HG02938 (cell line): ENCODE data around the gene ZNF474.

Experiments used
- ATAC-seq: cut with Tn5 transposase; IDR thresholded peaks from one replicate; pipeline ENCODE4 v1.9.1; 2021; ENCODE audit warnings: mild to moderate bottlenecking, moderate library complexity; ENCODE audit not compliant: unreplicated experiment

Gene ZNF474

DNA sequence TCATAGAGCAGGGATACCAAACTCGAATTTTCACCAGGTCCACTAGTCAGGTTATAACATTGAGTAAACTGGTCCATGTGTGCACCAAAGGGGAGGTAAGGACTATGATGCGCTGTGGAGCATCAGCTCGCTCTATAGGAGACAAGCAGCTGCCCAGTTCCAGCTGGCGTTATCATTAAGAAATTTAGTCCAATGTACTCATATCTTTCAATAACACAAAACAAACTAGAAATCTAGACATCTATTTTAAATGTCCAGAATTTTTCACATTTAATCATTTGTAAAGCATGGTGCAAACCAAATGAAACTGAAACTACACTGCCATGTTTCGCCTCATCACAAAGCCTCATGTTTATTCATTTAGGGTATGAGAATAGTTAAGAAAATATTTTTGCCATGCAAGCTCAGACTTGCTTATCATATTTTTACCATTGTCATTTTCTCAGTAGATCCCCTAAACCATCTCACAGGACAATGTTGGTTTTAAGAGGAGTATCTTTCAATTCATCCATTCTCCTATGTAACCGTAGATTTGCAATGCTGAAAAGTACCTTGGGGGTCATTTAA, 50.9 kb downstream of the ZNF474 start:
- no peak for ATAC-seq

DNA sequence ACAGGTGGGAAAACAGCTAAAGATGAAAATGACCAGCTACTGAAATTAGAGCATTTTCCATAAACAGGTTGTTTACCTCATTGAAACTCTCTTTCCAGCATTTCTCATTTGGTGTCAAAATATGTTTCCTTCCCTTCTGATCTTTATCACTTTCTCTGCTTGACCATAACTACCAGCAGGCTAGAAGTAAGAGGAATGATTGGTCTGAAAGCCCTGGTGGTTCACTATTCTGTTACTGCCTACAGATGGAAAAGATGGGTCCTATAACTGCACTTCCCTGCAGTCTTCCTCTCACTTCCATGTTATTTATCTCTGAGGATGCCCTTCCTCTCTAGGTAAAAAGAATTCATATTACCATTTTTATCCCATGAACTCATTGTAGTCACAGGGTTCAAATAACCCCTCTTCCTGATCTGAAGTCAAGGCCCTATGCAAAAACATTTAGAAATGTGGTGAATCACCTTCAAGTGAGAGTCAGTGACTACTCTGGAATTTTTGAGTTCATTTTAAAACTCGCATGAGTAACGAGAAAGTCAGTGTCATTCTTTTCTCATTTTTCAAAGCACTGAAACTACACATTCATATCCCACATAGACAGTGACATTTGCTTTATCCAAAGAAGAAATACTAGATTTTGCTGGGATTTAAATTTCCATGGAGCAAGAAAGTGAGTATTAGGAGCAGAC, 51.7 kb downstream of the ZNF474 start:
- no peak for ATAC-seq

DNA sequence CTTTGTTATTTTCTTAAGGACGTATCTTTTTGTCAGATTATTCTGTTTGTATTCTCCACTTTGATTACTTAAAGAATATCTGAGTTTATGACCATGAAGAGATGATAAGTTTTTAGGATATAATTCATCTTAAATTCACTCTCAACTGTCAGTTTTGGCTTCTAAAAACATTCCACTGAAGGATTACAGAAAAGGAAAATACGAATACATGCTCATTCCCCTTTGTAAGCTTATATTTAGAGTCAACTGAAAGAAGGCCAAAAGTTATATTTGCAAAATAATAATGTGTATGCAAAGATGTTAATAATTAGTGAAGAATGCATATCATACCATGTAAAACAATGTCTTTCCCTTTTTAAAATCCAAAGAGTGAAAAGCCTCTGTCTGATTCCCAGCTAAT, 52.5 kb downstream of the ZNF474 start:
- ATAC-seq: no peak

DNA sequence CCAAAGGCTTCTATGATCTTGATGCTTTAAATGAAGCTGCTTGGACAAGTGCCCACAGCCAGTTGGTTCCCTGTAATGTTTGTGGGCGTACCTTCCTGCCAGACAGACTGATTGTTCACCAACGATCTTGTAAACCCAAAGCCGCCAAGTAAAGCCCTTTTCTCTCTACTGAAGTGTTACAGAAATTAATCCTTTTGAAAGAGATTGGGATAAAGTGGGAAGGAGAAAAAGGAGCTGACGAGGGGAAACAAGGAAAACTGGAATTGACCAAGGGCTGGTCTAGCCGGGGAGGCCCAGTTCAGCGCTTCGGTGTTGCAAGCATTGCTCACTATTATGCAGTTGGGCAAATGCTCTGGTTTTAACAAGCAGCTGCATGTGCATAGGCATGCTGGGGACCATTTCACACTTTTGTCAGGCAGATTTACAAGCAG, 53.2 kb downstream of the ZNF474 start:
- no peak for ATAC-seq

DNA sequence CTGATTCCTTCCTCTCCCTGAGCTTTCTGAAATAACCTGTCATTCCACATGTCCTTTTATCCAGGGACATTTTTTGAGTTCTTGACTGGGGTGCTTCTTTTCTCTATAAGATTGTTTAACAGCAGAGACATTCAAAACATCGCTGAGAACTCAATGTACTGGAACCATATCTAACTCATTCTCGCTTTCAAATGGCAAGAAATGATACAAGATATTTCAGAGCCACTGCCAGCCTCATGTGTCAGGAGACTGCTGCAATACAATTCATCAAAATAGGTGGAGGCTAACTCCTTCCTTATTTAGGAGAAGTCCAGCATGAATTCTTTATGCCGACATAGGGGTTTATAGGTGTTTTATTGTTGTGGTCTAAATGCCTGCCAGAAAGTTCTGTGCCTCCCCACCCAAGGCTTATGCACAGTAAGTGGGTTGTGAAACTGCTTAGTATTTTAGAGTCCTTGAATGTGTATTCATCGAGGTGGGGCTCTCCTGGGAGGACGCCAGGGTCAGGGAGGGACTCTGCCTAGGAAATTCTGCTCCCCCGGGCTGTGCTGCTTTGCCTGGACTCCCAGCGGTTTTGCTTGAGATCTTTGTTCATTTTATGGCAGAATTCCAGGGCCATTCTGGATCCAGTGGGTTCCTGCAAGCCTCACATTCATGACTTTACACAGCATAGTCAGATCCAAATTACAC, 53.9 kb downstream of the ZNF474 start:
- no peak for ATAC-seq

DNA sequence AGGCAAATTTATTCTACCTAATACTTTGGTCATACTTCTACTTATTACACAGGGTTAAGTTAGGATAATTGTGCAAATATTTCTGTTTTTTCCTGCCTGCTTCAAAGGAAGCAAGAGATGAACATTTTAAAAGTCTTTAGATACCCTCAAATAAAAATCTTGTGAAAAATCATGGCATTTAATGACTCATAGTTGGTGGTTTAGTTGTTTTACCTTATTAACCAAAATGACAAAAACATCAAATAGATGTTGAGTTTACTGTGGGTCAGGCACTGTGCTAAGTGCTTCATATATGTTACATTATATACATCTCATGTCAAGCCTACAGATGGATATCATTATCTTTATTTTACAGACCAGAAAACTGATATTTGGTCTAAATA, 54.4 kb downstream of the ZNF474 start:
- no peak for ATAC-seq

DNA sequence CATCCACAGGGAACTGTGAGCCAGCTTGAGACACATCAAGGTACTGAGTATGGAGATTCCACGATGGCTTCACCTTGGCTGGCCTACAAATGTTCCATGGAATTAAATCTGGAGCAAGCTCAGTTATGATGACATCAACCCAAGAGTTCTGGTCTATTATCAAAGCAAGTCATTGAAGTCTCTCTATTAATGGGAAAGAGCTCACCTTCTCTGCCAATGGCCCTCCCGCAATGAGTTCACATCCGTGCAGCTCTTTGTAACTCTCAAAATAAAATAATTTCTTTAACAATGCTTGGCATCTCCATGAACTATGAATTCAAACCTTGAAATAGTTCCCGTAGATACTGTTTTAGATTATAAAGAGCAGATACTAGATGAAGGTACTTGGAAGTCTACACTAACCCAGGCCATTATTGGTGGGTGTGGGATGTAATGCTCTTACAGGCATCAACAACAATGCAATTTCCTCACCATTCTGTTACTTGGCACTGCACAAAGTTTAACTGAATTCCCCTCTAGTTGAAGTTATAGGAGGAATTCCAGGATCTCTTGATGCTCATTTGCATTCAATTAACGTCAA, 55.4 kb downstream of the ZNF474 start:
- ATAC-seq: no peak

DNA sequence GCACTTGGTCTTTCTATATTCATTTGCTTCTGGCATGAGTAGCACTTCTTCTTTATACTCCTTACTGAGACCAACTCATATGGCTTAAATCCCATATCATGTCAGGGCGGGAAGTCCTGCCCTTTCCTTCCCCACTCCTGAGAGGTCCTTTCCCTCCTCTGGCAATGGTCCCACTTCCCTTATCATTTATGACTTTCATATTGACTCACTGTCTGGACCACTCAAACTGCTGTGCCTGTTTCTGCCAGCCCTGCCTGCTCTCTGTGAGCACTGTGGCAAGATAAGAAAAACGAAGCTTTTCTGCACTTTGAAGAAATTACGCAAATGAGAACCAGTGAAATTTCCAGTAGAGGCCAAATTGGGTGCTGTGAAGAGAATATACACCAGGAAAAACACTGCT, 58.1 kb downstream of the ZNF474 start:
- ATAC-seq: no peak

DNA sequence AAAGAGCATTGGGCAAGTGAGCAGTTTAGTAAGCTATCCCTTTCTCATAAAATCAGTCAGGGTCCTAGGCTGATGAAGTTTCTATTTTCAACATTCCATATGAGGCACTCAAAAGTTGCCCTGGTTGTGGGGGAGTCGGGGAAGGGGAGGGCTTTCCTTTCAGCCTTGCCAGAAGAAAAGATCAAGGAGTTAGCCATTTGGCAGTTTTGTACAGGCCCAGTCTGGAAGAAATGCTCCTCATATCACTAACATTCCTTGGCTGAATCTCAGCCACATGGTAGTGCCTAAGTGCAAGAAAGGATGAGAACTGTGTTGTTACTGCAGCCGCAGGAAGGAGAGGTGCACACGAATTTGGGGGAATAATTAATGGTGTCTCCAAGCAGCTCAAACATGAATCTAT, 60.8 kb downstream of the ZNF474 start:
- no peak for ATAC-seq

DNA sequence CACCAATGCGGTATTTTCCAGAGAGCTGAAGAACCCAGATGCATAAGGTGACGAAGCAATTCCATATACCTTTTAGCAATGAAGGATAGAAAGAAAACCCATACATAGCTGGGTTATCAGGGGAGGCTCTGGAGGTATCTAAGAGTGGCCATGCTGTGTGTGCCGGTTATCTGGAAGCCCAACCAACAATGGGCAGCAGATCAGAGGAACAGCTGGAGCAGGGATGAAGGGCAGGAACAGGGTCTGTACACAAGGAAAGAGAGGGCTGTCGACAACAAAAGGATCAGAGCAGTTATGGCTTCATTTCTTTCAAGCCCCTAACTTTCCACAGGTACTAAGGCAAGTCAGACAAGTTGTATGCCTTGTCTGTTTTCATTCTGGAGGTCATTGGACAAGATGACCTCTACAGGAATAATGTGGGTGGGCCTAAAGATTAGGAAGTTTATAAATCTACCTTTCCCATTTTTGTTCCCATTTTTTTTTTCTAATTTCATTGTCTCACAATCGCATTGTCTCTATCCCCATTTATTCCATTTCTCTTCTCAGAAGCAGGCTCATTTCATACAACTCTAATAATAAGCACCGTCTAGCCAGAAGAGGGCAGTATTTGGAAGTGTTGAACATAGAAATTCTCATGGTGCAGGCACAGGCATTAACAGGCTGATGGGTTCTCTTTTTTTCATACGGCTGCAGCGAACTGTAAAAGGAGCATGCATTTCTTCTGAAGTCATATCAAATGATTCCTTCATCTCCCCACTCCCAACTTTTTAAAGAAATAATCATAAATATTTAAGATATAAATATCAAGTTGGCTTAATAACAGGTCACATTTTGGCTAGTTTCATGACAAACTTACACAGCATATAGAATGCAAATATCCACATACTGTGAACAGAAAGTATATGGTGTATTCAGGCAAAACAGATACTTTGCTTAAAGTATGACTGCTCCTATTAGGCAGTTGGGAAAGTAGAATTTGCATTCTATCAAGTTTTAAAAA, 63.5 kb downstream of the ZNF474 start:
- peak; percentile 79 for ATAC-seq

DNA sequence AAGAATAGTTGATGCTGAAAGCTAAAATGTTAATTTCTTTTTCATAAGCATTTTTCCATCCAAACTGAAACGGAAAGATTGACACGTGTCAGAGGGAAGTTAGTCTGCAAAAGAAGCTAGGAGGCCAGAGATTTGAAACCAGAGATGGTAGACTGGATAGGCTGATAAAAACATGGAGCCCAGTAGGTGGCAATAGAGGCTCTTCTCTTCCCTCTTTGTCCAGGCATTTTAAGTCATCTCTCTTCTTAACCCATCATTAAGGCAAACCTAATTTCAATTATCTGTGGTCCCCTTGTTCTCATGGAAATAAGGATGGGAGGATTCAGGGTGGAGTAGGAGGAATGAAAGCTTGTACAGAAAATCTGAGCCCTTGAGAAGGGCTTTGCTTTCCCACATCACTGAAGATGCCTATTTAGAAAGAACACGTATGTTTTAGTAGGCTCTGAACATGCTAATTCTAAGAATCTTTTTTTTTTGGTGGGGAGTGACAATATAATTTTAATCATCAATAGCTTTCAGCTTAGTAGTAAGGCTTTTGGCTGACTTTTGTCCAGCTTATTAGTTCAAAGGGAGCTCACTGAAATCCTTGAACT, 66.6 kb downstream of the ZNF474 start:
- no peak for ATAC-seq

DNA sequence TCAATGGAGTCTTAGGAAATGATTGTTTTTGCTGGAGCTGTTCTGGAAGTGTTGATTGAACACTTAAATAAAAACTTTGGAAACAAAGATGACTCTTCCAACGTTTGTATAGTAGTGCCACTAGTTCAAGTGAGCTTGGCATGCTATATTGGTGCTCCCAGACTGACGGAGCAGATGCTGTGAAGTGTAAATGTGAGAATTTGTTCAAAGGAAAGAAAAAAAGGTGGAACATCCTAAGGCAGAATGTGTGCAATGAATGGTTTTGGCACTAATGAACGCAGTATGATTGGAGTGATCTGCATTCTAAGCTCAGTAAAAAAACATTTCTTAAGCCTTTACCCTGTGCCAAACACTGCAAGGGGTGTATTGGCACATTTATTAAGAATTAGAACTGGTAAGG, 69.8 kb downstream of the ZNF474 start:
- ATAC-seq: no peak

DNA sequence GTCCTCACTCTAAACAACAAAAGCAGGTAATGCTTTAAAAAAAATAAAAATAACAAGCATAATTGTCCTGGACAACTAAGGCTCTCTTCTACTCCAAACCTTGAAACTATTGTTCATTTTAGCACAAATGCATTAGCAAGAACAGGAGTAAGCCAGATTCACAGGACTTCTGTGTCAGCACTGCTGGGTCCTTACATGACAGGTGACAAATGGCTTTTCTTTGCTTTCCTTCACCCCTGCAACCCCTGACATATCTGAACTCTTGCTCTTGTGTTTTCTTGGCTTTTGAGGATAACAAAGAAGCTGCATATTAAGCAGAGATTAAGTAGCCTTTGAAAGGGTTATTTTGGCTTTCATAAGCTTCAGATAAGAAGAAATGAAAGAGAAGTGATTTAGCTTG, 71.1 kb downstream of the ZNF474 start:
- ATAC-seq: no peak

DNA sequence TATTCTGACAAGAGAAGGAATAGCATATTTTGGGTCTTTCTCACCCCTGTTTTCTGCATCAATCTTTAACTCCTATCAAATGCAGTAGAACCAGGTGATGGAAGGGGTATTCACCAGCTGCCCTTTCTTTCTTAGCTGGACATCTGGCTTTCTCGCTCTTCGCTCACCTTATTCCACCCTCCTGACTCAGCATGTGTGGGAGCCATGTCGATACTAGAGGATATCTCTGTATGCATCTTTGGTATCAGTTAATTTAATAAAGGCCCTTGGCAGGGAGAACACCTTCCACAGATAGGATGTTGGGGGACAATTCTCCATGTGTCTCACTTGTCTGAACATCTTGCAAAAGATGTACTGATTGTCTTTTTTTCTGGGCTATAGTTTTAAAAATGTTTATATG, 71.5 kb downstream of the ZNF474 start:
- no peak for ATAC-seq

DNA sequence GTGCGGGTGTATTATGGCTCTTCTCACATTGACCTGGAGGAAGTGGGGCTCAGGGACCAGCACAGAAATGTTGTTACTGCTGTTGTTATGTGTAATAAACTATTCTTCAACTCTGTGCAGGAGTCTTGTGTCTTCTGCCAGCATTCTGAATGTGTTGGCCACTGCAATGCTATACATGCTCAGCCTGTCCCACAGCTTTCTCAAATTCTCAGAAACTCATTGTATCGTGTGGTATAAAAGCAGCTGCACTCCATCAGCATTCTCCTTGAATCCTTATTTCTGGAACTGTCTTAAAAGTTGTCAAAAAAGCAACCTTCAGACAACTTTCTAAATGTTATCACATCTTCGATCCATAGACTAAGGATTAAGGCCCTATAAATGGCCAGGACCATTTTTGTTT, 72.0 kb downstream of the ZNF474 start:
- ATAC-seq: no peak

DNA sequence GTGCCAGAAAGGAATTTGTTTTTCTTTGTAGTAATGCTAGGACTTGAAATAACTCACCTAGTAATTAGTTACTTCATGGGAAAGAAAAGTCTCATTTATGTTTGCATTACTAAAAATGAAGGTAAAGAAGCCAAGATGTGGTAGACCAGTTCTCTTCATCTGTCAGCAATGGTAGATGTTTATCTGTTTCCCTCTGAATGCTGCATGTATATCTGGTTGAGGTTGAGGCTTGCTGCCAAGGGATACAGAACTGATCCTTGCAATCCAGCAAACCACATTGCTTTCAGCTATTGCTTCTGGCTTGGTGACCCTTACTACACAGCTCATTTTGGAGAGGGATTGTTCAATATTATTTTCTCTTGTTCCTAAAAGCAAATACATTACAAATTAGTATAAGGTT, 73.6 kb downstream of the ZNF474 start:
- ATAC-seq: no peak
